Neural crest cell (in vitro differentiated cells): ENCODE data around the gene SLC10A1. TPM values are rescaled to one million over a fixed set of nuclear protein-coding genes. Genes with fewer than 3 reads are reported as not detected.

ENCODE experiments used
- DNase-seq: peaks from one replicate; pipeline ENCODE4 v3.0.0; 2021; ENCODE audit warnings: low read depth, mixed read lengths, low spot score
- H3K27ac Mint-ChIP-seq: one replicate; pipeline ENCODE4 v1.8.0; 2021; ENCODE audit warnings: mild to moderate bottlenecking, mixed read lengths; ENCODE audit not compliant: unreplicated experiment
- H3K27me3 Mint-ChIP-seq: 2 replicates; pipeline ENCODE4 v1.8.0; 2021; ENCODE audit warnings: low read depth, mild to moderate bottlenecking, mixed read lengths
- H3K36me3 Mint-ChIP-seq: 2 replicates; pipeline ENCODE4 v1.8.0; 2021; ENCODE audit warnings: low read depth, mild to moderate bottlenecking, mixed read lengths
- H3K4me1 Mint-ChIP-seq: 2 replicates; pipeline ENCODE4 v1.8.0; 2021; ENCODE audit warnings: mixed read lengths
- H3K4me3 Mint-ChIP-seq: one replicate; pipeline ENCODE4 v1.8.0; 2021; ENCODE audit warnings: mild to moderate bottlenecking, mixed read lengths
- H3K9me3 Mint-ChIP-seq: 2 replicates; pipeline ENCODE4 v1.8.0; 2021; ENCODE audit warnings: mixed read lengths
- CTCF ChIP-seq: fragments of 200-600 bp; sonication (generic); conservative IDR thresholded peaks from 2 replicates; pipeline ENCODE4 v1.5.0; 2021; ENCODE audit warnings: antibody characterized with exemption, mild to moderate bottlenecking
- total RNA-seq: library from RNA; stranded (reverse); gene quantifications from 2 replicates; pipeline ENCODE4 v1.2.1, GENCODE V29; 2021

Gene SLC10A1
- total RNA-seq, 1 donor from 2014 or later = not detected

- no peak for DNase-seq
- H3K4me1 Mint-ChIP-seq = peaks cover 12% of the 10 kb centered on the region
- no peak overlapping the region for H3K4me3 Mint-ChIP-seq
- no peak overlapping the region for H3K27ac Mint-ChIP-seq
- no peak for TF ChIP-seq CTCF
- no peaks in the 10 kb centered on the region for H3K36me3 Mint-ChIP-seq
- H3K9me3 Mint-ChIP-seq = no peaks in the 10 kb centered on the region
- peaks cover 12% of the 10 kb centered on the region for H3K27me3 Mint-ChIP-seq
These were observed 69.2 kb downstream of the SLC10A1 start for GRCh38 chr14:69727860-69728259.

- TF ChIP-seq CTCF = peak; percentile 99
- Mint-ChIP-seq H3K4me1 (peaks cover 12% of the 10 kb centered on the region), H3K36me3 (no peaks in the 10 kb centered on the region), H3K27ac (no peak overlapping the region), H3K4me3 (peak overlapping the region; percentile 52), H3K27me3 (peaks cover 12% of the 10 kb centered on the region), H3K9me3 (no peaks in the 10 kb centered on the region)
- DNase-seq = peak; percentile 92
These were observed 70.1 kb downstream of the SLC10A1 start for GRCh38 chr14:69726761-69727511.

Other genes starting within 250 kb of the SLC10A1 start
- 7.5 and 7.7 TPM in 2 replicates for gene CCDC177, start 222.4 kb downstream of the SLC10A1 start, total RNA-seq
- 12.9 and 13.7 TPM in 2 replicates for gene SUSD6, start 185.6 kb downstream of the SLC10A1 start, total RNA-seq
- 356 and 377 TPM in 2 replicates for gene SRSF5, start 30.1 kb downstream of the SLC10A1 start, total RNA-seq
- gene SMOC1, start 82.2 kb upstream of the SLC10A1 start, total RNA-seq = 189 and 203 TPM in 2 replicates